ENCODE data around the gene PIK3C3. TPM values are rescaled to one million over a fixed set of nuclear protein-coding genes. Genes with fewer than 3 reads are reported as not detected.

Gene PIK3C3
- total RNA-seq = 53.5 and 55.3 TPM in 2 replicates

GRCh38 chr18:41954827-41955613 is at the start of gene PIK3C3:
TSS of gene PIK3C3 (plus strand) at chr18:41955234. CDS start at chr18:41955292, 58 bp downstream.
- Mint-ChIP-seq H3K4me1 (ENCODE audit: low read depth) (peaks cover 28% of the 10 kb centered on the region), H3K27ac (peak within 1 kb of the TSS; percentile 99), H3K36me3 (ENCODE audit: low read depth) (peaks cover 15% of the 10 kb centered on the region), H3K27me3 (ENCODE audit: insufficient read depth) (peaks cover 2% of the 10 kb centered on the region), H3K4me3 (peak within 1 kb of the TSS; percentile 100), H3K9me3 (no peaks in the 10 kb centered on the region)
- DNase-seq (ENCODE audit: low spot score) = peak; percentile 93
- intact Hi-C loops (cut with micrococcal nuclease) = loop anchor here (1.0 to 2.0 kb wide), 5 partner anchors 8 to 72 kb away; no protein-coding TSS in a partner anchor

GRCh38 chr18:41905786-41906527 is 49.1 kb upstream of the PIK3C3 start:
- peaks cover 9% of the 10 kb centered on the region for H3K4me1 Mint-ChIP-seq (ENCODE audit: low read depth)
- DNase-seq (ENCODE audit: low spot score) = no peak
- H3K27ac Mint-ChIP-seq = no peak overlapping the region
- intact Hi-C loops (cut with micrococcal nuclease) = no loop called here
- H3K9me3 Mint-ChIP-seq = no peaks in the 10 kb centered on the region
- H3K4me3 Mint-ChIP-seq = no peak overlapping the region
- no peaks in the 10 kb centered on the region for H3K36me3 Mint-ChIP-seq (ENCODE audit: low read depth)
- H3K27me3 Mint-ChIP-seq (ENCODE audit: insufficient read depth) = peaks cover 6% of the 10 kb centered on the region

- Mint-ChIP-seq H3K4me1 (ENCODE audit: low read depth) (peaks cover 9% of the 10 kb centered on the region), H3K27ac (no peak overlapping the region), H3K9me3 (no peaks in the 10 kb centered on the region), H3K27me3 (ENCODE audit: insufficient read depth) (peaks cover 4% of the 10 kb centered on the region), H3K4me3 (no peak overlapping the region), H3K36me3 (ENCODE audit: low read depth) (no peaks in the 10 kb centered on the region)
- peak; percentile 2 for DNase-seq (ENCODE audit: low spot score)
- intact Hi-C loops (cut with micrococcal nuclease) = no loop called here
Measured at GRCh38 chr18:41906528-41907146, 48.4 kb upstream of the PIK3C3 start.

- DNase-seq (ENCODE audit: low spot score) = no peak
- Mint-ChIP-seq H3K27me3 (ENCODE audit: insufficient read depth) (peaks cover 17% of the 10 kb centered on the region), H3K36me3 (ENCODE audit: low read depth) (no peaks in the 10 kb centered on the region), H3K27ac (no peak overlapping the region), H3K4me3 (no peak overlapping the region), H3K9me3 (no peaks in the 10 kb centered on the region), H3K4me1 (ENCODE audit: low read depth) (no peaks in the 10 kb centered on the region)
- intact Hi-C loops (cut with micrococcal nuclease) = no loop called here
Measured at GRCh38 chr18:41917181-41917580, 37.9 kb upstream of the PIK3C3 start.

GRCh38 chr18:41921770-41922169 is 33.3 kb upstream of the PIK3C3 start:
- Mint-ChIP-seq H3K27me3 (ENCODE audit: insufficient read depth) (peaks cover 15% of the 10 kb centered on the region), H3K9me3 (no peaks in the 10 kb centered on the region), H3K27ac (no peak overlapping the region), H3K36me3 (ENCODE audit: low read depth) (no peaks in the 10 kb centered on the region), H3K4me1 (ENCODE audit: low read depth) (no peaks in the 10 kb centered on the region), H3K4me3 (no peak overlapping the region)
- intact Hi-C loops (cut with micrococcal nuclease) = no loop called here
- no peak for DNase-seq (ENCODE audit: low spot score)

GRCh38 chr18:41922176-41922575 is 32.9 kb upstream of the PIK3C3 start:
- Mint-ChIP-seq H3K36me3 (ENCODE audit: low read depth) (no peaks in the 10 kb centered on the region), H3K9me3 (no peaks in the 10 kb centered on the region), H3K4me3 (no peak overlapping the region), H3K27ac (no peak overlapping the region), H3K27me3 (ENCODE audit: insufficient read depth) (peaks cover 12% of the 10 kb centered on the region), H3K4me1 (ENCODE audit: low read depth) (no peaks in the 10 kb centered on the region)
- no peak for DNase-seq (ENCODE audit: low spot score)
- intact Hi-C loops (cut with micrococcal nuclease) = no loop called here

GRCh38 chr18:41922841-41923240 is 32.2 kb upstream of the PIK3C3 start:
- no peaks in the 10 kb centered on the region for H3K9me3 Mint-ChIP-seq
- intact Hi-C loops (cut with micrococcal nuclease) = no loop called here

GRCh38 chr18:41923446-41923845 is 31.6 kb upstream of the PIK3C3 start:
- intact Hi-C loops (cut with micrococcal nuclease) = no loop called here
- Mint-ChIP-seq H3K4me3 (no peak overlapping the region), H3K36me3 (ENCODE audit: low read depth) (no peaks in the 10 kb centered on the region), H3K27me3 (ENCODE audit: insufficient read depth) (peaks cover 10% of the 10 kb centered on the region), H3K9me3 (no peaks in the 10 kb centered on the region), H3K4me1 (ENCODE audit: low read depth) (no peaks in the 10 kb centered on the region), H3K27ac (no peak overlapping the region)
- DNase-seq (ENCODE audit: low spot score) = no peak

More at GRCh38 chr18:41922841-41923240, 32.2 kb upstream of the PIK3C3 start:
- H3K36me3 Mint-ChIP-seq (ENCODE audit: low read depth) = no peaks in the 10 kb centered on the region
- H3K4me3 Mint-ChIP-seq = no peak overlapping the region
- no peaks in the 10 kb centered on the region for H3K4me1 Mint-ChIP-seq (ENCODE audit: low read depth)
- peaks cover 12% of the 10 kb centered on the region for H3K27me3 Mint-ChIP-seq (ENCODE audit: insufficient read depth)
- DNase-seq (ENCODE audit: low spot score) = no peak
- H3K27ac Mint-ChIP-seq = no peak overlapping the region

- H3K4me1 Mint-ChIP-seq (ENCODE audit: low read depth) = no peaks in the 10 kb centered on the region
- H3K4me3 Mint-ChIP-seq = no peak overlapping the region
Measured at GRCh38 chr18:41928581-41928980, 26.5 kb upstream of the PIK3C3 start.

GRCh38 chr18:41932899-41933298 is 22.1 kb upstream of the PIK3C3 start:
- Mint-ChIP-seq H3K4me3 (no peak overlapping the region), H3K27ac (no peak overlapping the region)

More at GRCh38 chr18:41928581-41928980, 26.5 kb upstream of the PIK3C3 start:
- Mint-ChIP-seq H3K27me3 (ENCODE audit: insufficient read depth) (peaks cover 10% of the 10 kb centered on the region), H3K36me3 (ENCODE audit: low read depth) (no peaks in the 10 kb centered on the region), H3K9me3 (no peaks in the 10 kb centered on the region), H3K27ac (no peak overlapping the region)
- no peak for DNase-seq (ENCODE audit: low spot score)
- intact Hi-C loops (cut with micrococcal nuclease) = no loop called here

GRCh38 chr18:41933778-41934177 is 21.3 kb upstream of the PIK3C3 start:
- no peaks in the 10 kb centered on the region for H3K9me3 Mint-ChIP-seq
- H3K27ac Mint-ChIP-seq = no peak overlapping the region
- no peak for DNase-seq (ENCODE audit: low spot score)
- H3K36me3 Mint-ChIP-seq (ENCODE audit: low read depth) = no peaks in the 10 kb centered on the region
- no peak overlapping the region for H3K4me3 Mint-ChIP-seq
- peaks cover 9% of the 10 kb centered on the region for H3K27me3 Mint-ChIP-seq (ENCODE audit: insufficient read depth)
- intact Hi-C loops (cut with micrococcal nuclease) = no loop called here
- H3K4me1 Mint-ChIP-seq (ENCODE audit: low read depth) = no peaks in the 10 kb centered on the region

More at GRCh38 chr18:41932899-41933298, 22.1 kb upstream of the PIK3C3 start:
- Mint-ChIP-seq H3K36me3 (ENCODE audit: low read depth) (no peaks in the 10 kb centered on the region), H3K27me3 (ENCODE audit: insufficient read depth) (peaks cover 9% of the 10 kb centered on the region), H3K4me1 (ENCODE audit: low read depth) (no peaks in the 10 kb centered on the region), H3K9me3 (no peaks in the 10 kb centered on the region)
- no peak for DNase-seq (ENCODE audit: low spot score)
- intact Hi-C loops (cut with micrococcal nuclease) = no loop called here

- H3K4me3 Mint-ChIP-seq = no peak overlapping the region
- H3K4me1 Mint-ChIP-seq (ENCODE audit: low read depth) = no peaks in the 10 kb centered on the region
- DNase-seq (ENCODE audit: low spot score) = no peak
- no peaks in the 10 kb centered on the region for H3K36me3 Mint-ChIP-seq (ENCODE audit: low read depth)
- intact Hi-C loops (cut with micrococcal nuclease) = no loop called here
- no peak overlapping the region for H3K27ac Mint-ChIP-seq
- peaks cover 17% of the 10 kb centered on the region for H3K27me3 Mint-ChIP-seq (ENCODE audit: insufficient read depth)
- H3K9me3 Mint-ChIP-seq = no peaks in the 10 kb centered on the region
Measured at GRCh38 chr18:41936471-41937134, 18.4 kb upstream of the PIK3C3 start.

All from activated T-helper 1 cell treated with anti-CD3 and anti-CD28 coated beads, Interleukin-12 subunit alpha, Interleukin-12 subunit beta, Interleukin-2, Interleukin-4 antibody, amounts not matched to agents 30 ng/mL and 10 ng/mL and 1 ng/mL, durations not matched to agents 14 hours and 24 hours and 36 hours (primary cell).